ENCODE measurements around the gene HOXB2.

Gene HOXB2

GRCh38 chr17:48539177-48539576 lies 5.7 kb downstream of the HOXB2 start:
- H3K27ac ChIP-seq (ENCODE audit: extremely low read depth, low read depth, low read length): no peak overlapping the region
- ChIA-PET POLR2A (interaction anchor here (1.3 kb wide), 2 partner anchors 17 to 55 kb away, joined by 3 read pairs; no protein-coding TSS in a partner anchor), CTCF (interaction anchor here (0.5 to 2.8 kb wide), 7 partner anchors 17 to 82 kb away, joined by 3 to 22 read pairs (median 4); no protein-coding TSS in a partner anchor)
- peaks cover 5 to 11% of the 10 kb centered on the region in 2 experiments; a peak in 2 of 3 replicates for H3K36me3 ChIP-seq (ENCODE audit: control insufficient read depth in 2 of 2, insufficient read depth in 1 of 2, low read length in 2 of 2)
- no peak overlapping the region for H3K4me3 ChIP-seq (ENCODE audit: low read depth, low read length)
- TF ChIP-seq ZXDB (tag by site-specific recombination; IDR thresholded peaks at IDR 0.05): no peak
- TF ChIP-seq REST (tag by site-specific recombination; IDR thresholded peaks at IDR 0.05): no peak
- no peak for TF ChIP-seq HIC1 (tag by site-specific recombination; IDR thresholded peaks at IDR 0.05)
- no peak for TF ChIP-seq WT1 (tag by site-specific recombination; IDR thresholded peaks at IDR 0.05)
- TF ChIP-seq ZNF785 (tag by site-specific recombination; IDR thresholded peaks at IDR 0.05): no peak
- no peak for TF ChIP-seq ZNF184 (tag by site-specific recombination; IDR thresholded peaks at IDR 0.05)
- TF ChIP-seq ZBTB8A (tag by site-specific recombination; IDR thresholded peaks at IDR 0.05): no peak
- TF ChIP-seq ZNF266 (tag by site-specific recombination; IDR thresholded peaks at IDR 0.05; ENCODE audit: low read depth): no peak
- TF ChIP-seq ZNF837 (tag by site-specific recombination; IDR thresholded peaks at IDR 0.05): no peak
- TF ChIP-seq MEIS1 (CRISPR knock-in tag; IDR thresholded peaks at IDR 0.05; ENCODE audit: borderline replicate concordance): no peak
- TF ChIP-seq ZBTB11 (tag by site-specific recombination; conservative IDR thresholded peaks at IDR 0.05; ENCODE audit: low read depth): no peak
- no peak for TF ChIP-seq ZNF792 (tag by site-specific recombination; IDR thresholded peaks at IDR 0.05)
- no peak for TF ChIP-seq MZF1 (tag by site-specific recombination; IDR thresholded peaks at IDR 0.05; ENCODE audit: borderline replicate concordance)
- no peak for TF ChIP-seq PRDM1 (tag by site-specific recombination; IDR thresholded peaks at IDR 0.05)
- TF ChIP-seq INSM2 (tag by site-specific recombination; IDR thresholded peaks at IDR 0.05): no peak
- TF ChIP-seq ZNF16 (tag by site-specific recombination; IDR thresholded peaks at IDR 0.05; ENCODE audit: low read depth): no peak
- TF ChIP-seq ZNF155 (tag by site-specific recombination; IDR thresholded peaks at IDR 0.05): no peak
- H3K4me1 ChIP-seq (ENCODE audit: control insufficient read depth, insufficient read depth, low read length): peaks cover 9% of the 10 kb centered on the region
- no peaks in the 10 kb centered on the region for H3K9me3 ChIP-seq (ENCODE audit: control insufficient read depth, insufficient read depth, low read depth, low read length)
